Measurements from ENCODE around the gene MADD.
A peak's percentile ranks its signal among the peaks of the same experiment; 100 is the strongest.

The MADD gene

GRCh38 chr11:47251751-47252150 lies 18.2 kb upstream of the MADD start:
- no peak for DNase-seq (ENCODE audit: low read depth in 2 of 2)

GRCh38 chr11:47253660-47254059 lies 16.3 kb upstream of the MADD start:
- no peak for DNase-seq (ENCODE audit: low read depth in 2 of 2)

- DNase-seq (ENCODE audit: low read depth in 2 of 2), result no peak
These were observed 15.5 kb upstream of the MADD start for GRCh38 chr11:47254386-47254785.

- DNase-seq (ENCODE audit: low read depth in 2 of 2), result no peak
These were observed 13.6 kb upstream of the MADD start for GRCh38 chr11:47256374-47256773.

- DNase-seq (ENCODE audit: low read depth in 2 of 2), result no peak
These were observed 12.8 kb upstream of the MADD start for GRCh38 chr11:47257177-47257516.

- no peak for DNase-seq (ENCODE audit: low read depth in 2 of 2)
These were observed 12.2 kb upstream of the MADD start, which contains the start of gene NR1H3 for GRCh38 chr11:47257517-47258316. Gene NR1H3 (plus strand): TSS chr11:47257996. CDS start chr11:47259217, 1,221 bp downstream.

GRCh38 chr11:47258317-47258902 lies 11.5 kb upstream of the MADD start:
- no peak for DNase-seq (ENCODE audit: low read depth in 2 of 2)

GRCh38 chr11:47259232-47259977 lies 10.5 kb upstream of the MADD start:
- DNase-seq (ENCODE audit: low read depth in 2 of 2), result no peak

GRCh38 chr11:47260366-47260765 lies 9.6 kb upstream of the MADD start:
- DNase-seq (ENCODE audit: low read depth in 2 of 2), result no peak

GRCh38 chr11:47261291-47261800 lies 8.6 kb upstream of the MADD start:
- DNase-seq (ENCODE audit: low read depth in 2 of 2), result no peak

GRCh38 chr11:47264119-47264518 lies 5.8 kb upstream of the MADD start:
- no peak for DNase-seq (ENCODE audit: low read depth in 2 of 2)

- no peak for DNase-seq (ENCODE audit: low read depth in 2 of 2)
These were observed 5.4 kb upstream of the MADD start for GRCh38 chr11:47264521-47264920.

- no peak for DNase-seq (ENCODE audit: low read depth in 2 of 2)
These were observed 2.1 kb upstream of the MADD start for GRCh38 chr11:47267876-47268275.

GRCh38 chr11:47268448-47269001 lies 1.4 kb upstream of the MADD start:
- no peak for DNase-seq (ENCODE audit: low read depth in 2 of 2)

- DNase-seq (ENCODE audit: low read depth in 2 of 2), result peak; percentile 69 to 75
These were observed 718 bp upstream of the MADD start for GRCh38 chr11:47269002-47269828.

- no peak for DNase-seq (ENCODE audit: low read depth in 2 of 2)
These were observed 668 bp downstream of the MADD start for GRCh38 chr11:47270331-47271271.

GRCh38 chr11:47271328-47271727 lies 1.4 kb downstream of the MADD start:
- no peak for DNase-seq (ENCODE audit: low read depth in 2 of 2)

- DNase-seq (ENCODE audit: low read depth in 2 of 2), result no peak
These were observed 2.2 kb downstream of the MADD start for GRCh38 chr11:47271961-47272661.

GRCh38 chr11:47272706-47273105 lies 2.8 kb downstream of the MADD start:
- DNase-seq (ENCODE audit: low read depth in 2 of 2), result no peak

Data from stimulated activated CD8-positive, alpha-beta memory T cell treated with anti-CD3 and anti-CD28 coated beads, Interleukin-15, amount 100 ng/mL, for 4 hours (primary cell).